ENCODE measurements around the gene CNTLN. TPM values are rescaled to one million over a fixed set of nuclear protein-coding genes. Genes with fewer than 3 reads are reported as not detected.
"Not testable (repeated sequence)": the region's sequence is repeated elsewhere in the genome, so short reads cannot be mapped to it uniquely, and the experiment has no call there.

The CNTLN gene
- total RNA-seq, 3 donors from 2014 or later: 13.6 to 19.7 (median 14.6) TPM

- no peaks in the 10 kb centered on the region for H3K4me1 ChIP-seq
Observed at GRCh38 chr9:17229945-17230560, 95.2 kb downstream of the CNTLN start.

DNA sequence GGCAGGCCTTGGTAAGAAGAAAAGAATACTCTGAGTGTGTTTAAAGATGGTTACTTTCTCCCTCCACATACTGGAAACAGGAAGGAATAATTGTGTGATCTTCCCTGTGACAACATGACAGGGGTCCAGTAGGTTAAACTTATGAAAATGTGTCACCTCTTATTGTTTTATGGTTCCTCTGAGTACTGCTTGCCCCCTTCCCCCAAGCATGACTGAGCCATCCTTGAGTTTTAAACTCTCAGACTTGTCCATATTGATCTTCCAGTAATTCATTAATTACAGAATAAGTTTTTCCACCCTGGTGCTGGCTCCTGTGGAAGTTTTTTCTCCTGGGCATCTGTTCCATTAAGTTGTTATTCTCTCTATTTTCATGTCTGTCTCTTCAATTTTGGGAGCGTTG is 95.8 kb downstream of the CNTLN start:
- no peak for TF ChIP-seq POLR2AphosphoS5 (IDR thresholded peaks at IDR 0.05)
- TF ChIP-seq POLR2A (IDR thresholded peaks at IDR 0.05): no peak
- TF ChIP-seq, protein P1, sequence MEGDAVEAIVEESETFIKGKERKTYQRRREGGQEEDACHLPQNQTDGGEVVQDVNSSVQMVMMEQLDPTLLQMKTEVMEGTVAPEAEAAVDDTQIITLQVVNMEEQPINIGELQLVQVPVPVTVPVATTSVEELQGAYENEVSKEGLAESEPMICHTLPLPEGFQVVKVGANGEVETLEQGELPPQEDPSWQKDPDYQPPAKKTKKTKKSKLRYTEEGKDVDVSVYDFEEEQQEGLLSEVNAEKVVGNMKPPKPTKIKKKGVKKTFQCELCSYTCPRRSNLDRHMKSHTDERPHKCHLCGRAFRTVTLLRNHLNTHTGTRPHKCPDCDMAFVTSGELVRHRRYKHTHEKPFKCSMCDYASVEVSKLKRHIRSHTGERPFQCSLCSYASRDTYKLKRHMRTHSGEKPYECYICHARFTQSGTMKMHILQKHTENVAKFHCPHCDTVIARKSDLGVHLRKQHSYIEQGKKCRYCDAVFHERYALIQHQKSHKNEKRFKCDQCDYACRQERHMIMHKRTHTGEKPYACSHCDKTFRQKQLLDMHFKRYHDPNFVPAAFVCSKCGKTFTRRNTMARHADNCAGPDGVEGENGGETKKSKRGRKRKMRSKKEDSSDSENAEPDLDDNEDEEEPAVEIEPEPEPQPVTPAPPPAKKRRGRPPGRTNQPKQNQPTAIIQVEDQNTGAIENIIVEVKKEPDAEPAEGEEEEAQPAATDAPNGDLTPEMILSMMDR (IDR thresholded peaks at IDR 0.05): no peak
- Histone ChIP-seq H3K36me3 (no peaks in the 10 kb centered on the region), H3K27me3 (no peaks in the 10 kb centered on the region), H3K4me3 (no peak overlapping the region), H3K9me3 (no peaks in the 10 kb centered on the region), H3K4me1 (no peaks in the 10 kb centered on the region), H3K27ac (no peak overlapping the region)
- no peak for DNase-seq (ENCODE audit: low spot score in 2 of 2)
- intact Hi-C loops (cut with DNase I; ENCODE audit: low total_unique reads): no loop called here

More at GRCh38 chr9:17229945-17230560, 95.2 kb downstream of the CNTLN start:
- no peak overlapping the region for H3K27ac ChIP-seq
- H3K9me3 ChIP-seq: no peaks in the 10 kb centered on the region
- no peak for DNase-seq (ENCODE audit: low spot score in 2 of 2)
- no peak overlapping the region for H3K4me3 ChIP-seq
- TF ChIP-seq POLR2A (IDR thresholded peaks at IDR 0.05) (no peak), POLR2AphosphoS5 (IDR thresholded peaks at IDR 0.05) (no peak)
- TF ChIP-seq, protein P1 (IDR thresholded peaks at IDR 0.05): no peak
- intact Hi-C loops (cut with DNase I; ENCODE audit: low total_unique reads): no loop called here
- no peaks in the 10 kb centered on the region for H3K36me3 ChIP-seq
- no peaks in the 10 kb centered on the region for H3K27me3 ChIP-seq

- intact Hi-C loops (cut with DNase I; ENCODE audit: low total_unique reads): no loop called here
- peaks cover 0 to 2% of the 10 kb centered on the region in 2 donors for H3K9me3 ChIP-seq
- no peak for DNase-seq (ENCODE audit: low spot score in 2 of 2)
- TF ChIP-seq, protein P1 (IDR thresholded peaks at IDR 0.05): no peak
- no peak for TF ChIP-seq POLR2AphosphoS5 (IDR thresholded peaks at IDR 0.05)
- TF ChIP-seq POLR2A (IDR thresholded peaks at IDR 0.05): no peak
- no peak overlapping the region for H3K4me3 ChIP-seq
- H3K36me3 ChIP-seq: no peaks in the 10 kb centered on the region
- H3K27ac ChIP-seq: no peak overlapping the region
- H3K4me1 ChIP-seq: no peaks in the 10 kb centered on the region
- no peaks in the 10 kb centered on the region for H3K27me3 ChIP-seq
Observed at GRCh38 chr9:17236147-17236546, 101.3 kb downstream of the CNTLN start.

DNA sequence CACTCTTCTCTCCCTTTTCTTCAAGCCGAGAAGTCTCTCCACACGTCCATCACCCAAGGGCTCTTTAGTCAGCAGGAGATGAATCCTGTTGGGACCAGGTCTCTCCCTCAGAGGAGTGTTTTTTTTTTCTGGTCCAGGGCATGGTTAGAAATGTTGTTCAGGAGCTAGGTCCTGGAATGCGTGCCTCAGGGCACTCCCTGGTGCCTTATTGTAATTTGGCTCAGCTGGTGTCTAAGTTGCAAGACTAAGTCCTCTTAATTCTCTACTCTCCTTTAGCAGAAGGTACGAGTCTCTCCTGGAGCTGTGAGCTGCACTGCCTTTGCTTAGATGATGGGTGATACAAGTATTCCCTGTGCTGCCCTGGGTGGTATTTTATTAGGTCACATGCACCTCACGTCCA is 111.9 kb downstream of the CNTLN start:
- Histone ChIP-seq H3K9me3 (peaks cover 23 to 52% of the 10 kb centered on the region in 2 donors), H3K4me1 (no peaks in the 10 kb centered on the region), H3K36me3 (no peaks in the 10 kb centered on the region), H3K4me3 (no peak overlapping the region), H3K27me3 (no peaks in the 10 kb centered on the region), H3K27ac (no peak overlapping the region)
- intact Hi-C loops (cut with DNase I; ENCODE audit: low total_unique reads): no loop called here
- TF ChIP-seq, protein P1 (IDR thresholded peaks at IDR 0.05): no peak
- no peak for TF ChIP-seq POLR2AphosphoS5 (IDR thresholded peaks at IDR 0.05)
- no peak for TF ChIP-seq POLR2A (IDR thresholded peaks at IDR 0.05)
- DNase-seq (ENCODE audit: low spot score in 2 of 2): no peak

DNA sequence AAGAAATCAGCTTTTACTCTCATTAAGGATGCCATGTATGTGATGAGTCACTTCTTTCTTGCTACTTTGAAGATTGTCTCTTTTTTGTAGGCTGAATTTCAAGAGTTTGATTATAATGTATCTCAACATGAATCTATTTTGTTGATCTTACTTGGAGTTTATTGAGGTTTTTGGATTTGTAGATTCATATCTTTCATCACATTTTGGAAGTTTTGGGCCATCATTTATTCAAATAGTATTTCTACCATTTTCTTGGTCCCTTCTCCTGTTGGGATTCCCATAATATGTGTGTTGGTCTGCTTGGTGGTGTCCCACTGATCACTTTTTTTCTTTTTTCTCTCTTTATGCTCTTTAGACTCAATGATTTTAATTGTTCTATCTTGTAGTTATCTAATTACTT is 116.3 kb downstream of the CNTLN start:
- no peak for TF ChIP-seq POLR2AphosphoS5 (IDR thresholded peaks at IDR 0.05)
- TF ChIP-seq, protein P1 (IDR thresholded peaks at IDR 0.05): no peak
- no peak for TF ChIP-seq POLR2A (IDR thresholded peaks at IDR 0.05)
- intact Hi-C loops (cut with DNase I; ENCODE audit: low total_unique reads): no loop called here
- no peak overlapping the region for H3K4me3 ChIP-seq

DNA sequence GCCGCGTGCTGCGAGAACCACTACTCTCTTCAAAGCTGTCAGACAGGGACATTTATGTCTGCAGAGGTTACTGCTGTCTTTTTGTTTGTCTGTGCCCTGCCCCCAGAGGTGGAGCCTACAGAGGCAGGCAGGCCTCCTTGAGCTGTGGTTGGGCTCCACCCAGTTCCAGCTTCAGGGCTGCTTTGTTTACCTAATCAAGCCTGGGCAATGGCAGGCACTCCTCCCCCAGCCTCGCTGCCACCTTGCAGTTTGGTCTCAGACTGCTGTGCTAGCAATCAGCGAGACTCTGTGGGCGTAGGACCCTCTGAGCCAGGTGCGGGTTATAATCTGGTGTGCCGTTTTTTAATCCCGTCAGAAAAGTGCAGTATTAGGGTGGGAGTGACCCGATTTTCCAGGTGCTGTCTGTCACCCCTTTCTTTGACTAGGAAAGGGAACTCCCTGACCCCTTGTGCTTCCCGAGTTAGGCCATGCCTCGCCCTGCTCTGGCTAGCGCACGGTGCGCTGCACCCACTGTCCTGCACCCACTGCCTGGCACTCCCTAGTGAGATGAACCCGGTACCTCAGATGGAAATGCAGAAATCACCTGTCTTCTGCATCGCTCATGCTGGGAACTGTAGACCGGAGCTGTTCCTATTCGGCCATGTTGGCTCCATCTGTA is 133.8 kb downstream of the CNTLN start:
- DNase-seq (ENCODE audit: low spot score in 2 of 2); H3K9me3 ChIP-seq; H3K4me3 ChIP-seq; H3K4me1 ChIP-seq; intact Hi-C loops (cut with DNase I; ENCODE audit: low total_unique reads); H3K27ac ChIP-seq; H3K27me3 ChIP-seq; H3K36me3 ChIP-seq: not testable (repeated sequence)

More for the DNA sequence above, 116.3 kb downstream of the CNTLN start:
- Histone ChIP-seq H3K4me1 (no peaks in the 10 kb centered on the region), H3K36me3 (no peaks in the 10 kb centered on the region), H3K27ac (no peak overlapping the region), H3K27me3 (no peaks in the 10 kb centered on the region), H3K9me3 (peaks cover 26 to 43% of the 10 kb centered on the region in 2 donors)
- no peak for DNase-seq (ENCODE audit: low spot score in 2 of 2)
